WTC11 (cell line): Measurements from ENCODE around the gene THOC5.

Experiments
- CBFB ChIP-seq: sonication (generic); formaldehyde crosslinking; IDR thresholded peaks from 2 replicates; pipeline ENCODE4 v1.8.1; 2022; ENCODE audit warnings: mild to moderate bottlenecking, low read depth, missing genetic modification reagents
- GTF2I ChIP-seq: fragments of 250-450 bp; sonication (Bioruptor Pico); conservative IDR thresholded peaks from 2 replicates; pipeline ENCODE4 v1.4.0; 2021; ENCODE audit warnings: mild to moderate bottlenecking
- MYBL2 ChIP-seq: sonication (generic); formaldehyde crosslinking; IDR thresholded peaks from 2 replicates; pipeline ENCODE4 v1.8.1; 2023; ENCODE audit warnings: mild to moderate bottlenecking, moderate library complexity, missing genetic modification reagents
- NR3C1 ChIP-seq: sonication (generic); formaldehyde crosslinking; conservative IDR thresholded peaks from 2 replicates; pipeline ENCODE4 v1.8.1; 2023; ENCODE audit warnings: low read depth, mild to moderate bottlenecking, missing genetic modification reagents
- TP53 ChIP-seq: sonication (generic); formaldehyde crosslinking; IDR thresholded peaks from 2 replicates; pipeline ENCODE4 v1.8.1; 2023; ENCODE audit warnings: mild to moderate bottlenecking, missing genetic modification reagents
- ZNF219 ChIP-seq: sonication (generic); formaldehyde crosslinking; IDR thresholded peaks from 2 replicates; pipeline ENCODE4 v1.8.0; 2023; ENCODE audit warnings: missing genetic modification reagents, mild to moderate bottlenecking, borderline replicate concordance
- TF ChIP-seq, protein P1 (sequence below): fragments of 200-600 bp; IDR thresholded peaks from 2 replicates; pipeline ENCODE4 v1.8.0; 2022; ENCODE audit warnings: antibody characterized with exemption
- TF ChIP-seq, protein P2 (sequence below): sonication (generic); formaldehyde crosslinking; IDR thresholded peaks from 2 replicates; pipeline ENCODE4 v1.8.1; 2023; ENCODE audit warnings: mild to moderate bottlenecking, missing genetic modification reagents
- TF ChIP-seq, protein P3 (sequence below): sonication (generic); formaldehyde crosslinking; IDR thresholded peaks from 2 replicates; pipeline ENCODE4 v1.8.1; 2023; ENCODE audit warnings: mild to moderate bottlenecking, missing genetic modification reagents

DNA sequence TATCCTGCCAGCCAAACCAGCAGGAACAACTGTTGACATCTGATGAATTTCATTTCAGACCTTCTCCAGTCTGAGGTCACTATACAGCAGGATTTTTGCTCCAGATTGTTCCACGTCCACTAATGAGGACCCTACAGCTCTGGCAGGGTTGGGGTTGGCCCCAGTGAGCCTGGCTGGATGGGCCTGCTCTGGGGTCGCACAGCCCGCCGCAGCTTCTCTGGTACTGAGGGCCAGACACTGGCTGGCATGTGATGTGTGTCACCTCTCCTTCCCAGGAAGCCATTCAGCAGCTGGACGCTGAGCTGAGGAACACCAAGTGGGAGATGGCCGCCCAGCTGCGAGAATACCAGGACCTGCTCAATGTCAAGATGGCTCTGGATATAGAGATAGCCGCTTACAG lies 68.1 kb downstream of the THOC5 start:
- TF ChIP-seq ZNF219: no peak
- no peak for TF ChIP-seq NR3C1 (CRISPR knock-in tag)
- TF ChIP-seq, protein P1, sequence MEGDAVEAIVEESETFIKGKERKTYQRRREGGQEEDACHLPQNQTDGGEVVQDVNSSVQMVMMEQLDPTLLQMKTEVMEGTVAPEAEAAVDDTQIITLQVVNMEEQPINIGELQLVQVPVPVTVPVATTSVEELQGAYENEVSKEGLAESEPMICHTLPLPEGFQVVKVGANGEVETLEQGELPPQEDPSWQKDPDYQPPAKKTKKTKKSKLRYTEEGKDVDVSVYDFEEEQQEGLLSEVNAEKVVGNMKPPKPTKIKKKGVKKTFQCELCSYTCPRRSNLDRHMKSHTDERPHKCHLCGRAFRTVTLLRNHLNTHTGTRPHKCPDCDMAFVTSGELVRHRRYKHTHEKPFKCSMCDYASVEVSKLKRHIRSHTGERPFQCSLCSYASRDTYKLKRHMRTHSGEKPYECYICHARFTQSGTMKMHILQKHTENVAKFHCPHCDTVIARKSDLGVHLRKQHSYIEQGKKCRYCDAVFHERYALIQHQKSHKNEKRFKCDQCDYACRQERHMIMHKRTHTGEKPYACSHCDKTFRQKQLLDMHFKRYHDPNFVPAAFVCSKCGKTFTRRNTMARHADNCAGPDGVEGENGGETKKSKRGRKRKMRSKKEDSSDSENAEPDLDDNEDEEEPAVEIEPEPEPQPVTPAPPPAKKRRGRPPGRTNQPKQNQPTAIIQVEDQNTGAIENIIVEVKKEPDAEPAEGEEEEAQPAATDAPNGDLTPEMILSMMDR: no peak
- TF ChIP-seq, protein P2, sequence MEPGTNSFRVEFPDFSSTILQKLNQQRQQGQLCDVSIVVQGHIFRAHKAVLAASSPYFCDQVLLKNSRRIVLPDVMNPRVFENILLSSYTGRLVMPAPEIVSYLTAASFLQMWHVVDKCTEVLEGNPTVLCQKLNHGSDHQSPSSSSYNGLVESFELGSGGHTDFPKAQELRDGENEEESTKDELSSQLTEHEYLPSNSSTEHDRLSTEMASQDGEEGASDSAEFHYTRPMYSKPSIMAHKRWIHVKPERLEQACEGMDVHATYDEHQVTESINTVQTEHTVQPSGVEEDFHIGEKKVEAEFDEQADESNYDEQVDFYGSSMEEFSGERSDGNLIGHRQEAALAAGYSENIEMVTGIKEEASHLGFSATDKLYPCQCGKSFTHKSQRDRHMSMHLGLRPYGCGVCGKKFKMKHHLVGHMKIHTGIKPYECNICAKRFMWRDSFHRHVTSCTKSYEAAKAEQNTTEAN (CRISPR knock-in tag): no peak
- TF ChIP-seq CBFB (CRISPR knock-in tag): no peak
- TF ChIP-seq GTF2I (CRISPR knock-in tag): no peak
- TF ChIP-seq TP53 (CRISPR knock-in tag): no peak
- TF ChIP-seq, protein P3, sequence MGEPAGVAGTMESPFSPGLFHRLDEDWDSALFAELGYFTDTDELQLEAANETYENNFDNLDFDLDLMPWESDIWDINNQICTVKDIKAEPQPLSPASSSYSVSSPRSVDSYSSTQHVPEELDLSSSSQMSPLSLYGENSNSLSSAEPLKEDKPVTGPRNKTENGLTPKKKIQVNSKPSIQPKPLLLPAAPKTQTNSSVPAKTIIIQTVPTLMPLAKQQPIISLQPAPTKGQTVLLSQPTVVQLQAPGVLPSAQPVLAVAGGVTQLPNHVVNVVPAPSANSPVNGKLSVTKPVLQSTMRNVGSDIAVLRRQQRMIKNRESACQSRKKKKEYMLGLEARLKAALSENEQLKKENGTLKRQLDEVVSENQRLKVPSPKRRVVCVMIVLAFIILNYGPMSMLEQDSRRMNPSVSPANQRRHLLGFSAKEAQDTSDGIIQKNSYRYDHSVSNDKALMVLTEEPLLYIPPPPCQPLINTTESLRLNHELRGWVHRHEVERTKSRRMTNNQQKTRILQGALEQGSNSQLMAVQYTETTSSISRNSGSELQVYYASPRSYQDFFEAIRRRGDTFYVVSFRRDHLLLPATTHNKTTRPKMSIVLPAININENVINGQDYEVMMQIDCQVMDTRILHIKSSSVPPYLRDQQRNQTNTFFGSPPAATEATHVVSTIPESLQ (CRISPR knock-in tag): no peak
- TF ChIP-seq MYBL2 (CRISPR knock-in tag): no peak
